H9 (cell line): Measurements from ENCODE around the gene TPSAB1. TPM values are rescaled to one million over a fixed set of nuclear protein-coding genes. Genes with fewer than 3 reads are reported as not detected.

Experiments
- DNase-seq: peaks from one replicate; pipeline ENCODE4 v3.0.0-alpha.2; 2017
- H2AFZ ChIP-seq: one replicate; pipeline ENCODE4 v1.6.1; 2013; ENCODE audit warnings: mild to moderate bottlenecking, low read length, control low read depth, moderate library complexity
- H2AK5ac ChIP-seq: 2 replicates; pipeline ENCODE4 v1.6.1; 2013; ENCODE audit warnings: low read length, control low read depth, mixed read lengths; ENCODE audit not compliant: insufficient read length
- H2BK120ac ChIP-seq: one replicate; pipeline ENCODE4 v1.6.1; 2013; ENCODE audit warnings: low read depth, mild to moderate bottlenecking, low read length, control low read depth, inconsistent platforms; ENCODE audit not compliant: poor library complexity, severe bottlenecking
- H2BK12ac ChIP-seq: 2 replicates; pipeline ENCODE4 v1.6.1; 2013; ENCODE audit warnings: low read length, control low read depth, mixed read lengths, low read depth; ENCODE audit not compliant: insufficient read length
- H2BK15ac ChIP-seq: 2 replicates; pipeline ENCODE4 v1.6.1; 2013; ENCODE audit warnings: low read depth, low read length, control low read depth
- H2BK20ac ChIP-seq: one replicate; pipeline ENCODE4 v1.6.1; 2013; ENCODE audit warnings: low read depth, mild to moderate bottlenecking, low read length, control low read depth, inconsistent platforms; ENCODE audit not compliant: poor library complexity, severe bottlenecking
- H2BK5ac ChIP-seq: 2 replicates; pipeline ENCODE4 v1.6.1; 2013; ENCODE audit warnings: low read length, control low read depth, mixed read lengths; ENCODE audit not compliant: insufficient read length
- H3K14ac ChIP-seq: 2 replicates; pipeline ENCODE4 v1.6.1; 2013; ENCODE audit warnings: low read length, control low read depth; ENCODE audit not compliant: insufficient read depth
- H3K18ac ChIP-seq: 2 replicates; pipeline ENCODE4 v1.6.1; 2013; ENCODE audit warnings: low read depth, mild to moderate bottlenecking, mixed read lengths, low read length, control low read depth; ENCODE audit not compliant: insufficient read length
- H3K23ac ChIP-seq: 2 replicates; pipeline ENCODE4 v1.6.1; 2013; ENCODE audit warnings: low read length, control low read depth, mixed read lengths, low read depth; ENCODE audit not compliant: insufficient read length
- H3K23me2 ChIP-seq: 2 replicates; pipeline ENCODE4 v1.6.1; 2013; ENCODE audit warnings: low read depth, mild to moderate bottlenecking, mixed read lengths, low read length, control low read depth; ENCODE audit not compliant: insufficient read length, poor library complexity, severe bottlenecking
- H3K27ac ChIP-seq: 2 replicates; pipeline ENCODE4 v1.5.1; 2013; ENCODE audit warnings: low read length, control low read depth, mixed read lengths, low read depth; ENCODE audit not compliant: insufficient read length
- H3K27me3 ChIP-seq: 2 replicates; pipeline ENCODE4 v1.6.1; 2013; ENCODE audit warnings: low read length, control low read depth, inconsistent platforms; ENCODE audit not compliant: insufficient read depth
- H3K4ac ChIP-seq: 2 replicates; pipeline ENCODE4 v1.6.1; 2013; ENCODE audit warnings: low read depth, mild to moderate bottlenecking, control low read depth, inconsistent platforms, low read length, moderate library complexity
- H3K4me1 ChIP-seq: 2 replicates; pipeline ENCODE4 v1.6.1; 2013; ENCODE audit warnings: low read length, control low read depth, inconsistent platforms; ENCODE audit not compliant: insufficient read depth
- H3K4me2 ChIP-seq: 2 replicates; pipeline ENCODE4 v1.6.1; 2013; ENCODE audit warnings: low read length, control low read depth, mixed read lengths; ENCODE audit not compliant: insufficient read length, insufficient read depth
- H3K56ac ChIP-seq: 2 replicates; pipeline ENCODE4 v1.6.1; 2013; ENCODE audit warnings: low read depth, mild to moderate bottlenecking, mixed read lengths, low read length, control low read depth; ENCODE audit not compliant: insufficient read length
- H3K79me1 ChIP-seq: 2 replicates; pipeline ENCODE4 v1.6.1; 2013; ENCODE audit warnings: low read depth, mild to moderate bottlenecking, moderate library complexity, low read length, control low read depth, inconsistent platforms; ENCODE audit not compliant: insufficient read depth, poor library complexity, severe bottlenecking
- H3K79me2 ChIP-seq: 2 replicates; pipeline ENCODE4 v1.6.1; 2013; ENCODE audit warnings: low read length, control low read depth, inconsistent platforms; ENCODE audit not compliant: insufficient read depth
- H3K9ac ChIP-seq: 2 replicates; pipeline ENCODE4 v1.6.1; 2013; ENCODE audit warnings: low read length, control low read depth, mixed read lengths; ENCODE audit not compliant: insufficient read length; ENCODE audit errors: extremely low read depth
- H3K9me3 ChIP-seq: one replicate; pipeline ENCODE4 v1.6.1; 2013; ENCODE audit warnings: low read depth, low read length, inconsistent platforms; ENCODE audit not compliant: control insufficient read depth
- H3T11ph ChIP-seq: one replicate; pipeline ENCODE4 v1.6.1; 2013; ENCODE audit warnings: mild to moderate bottlenecking, low read length, control low read depth, inconsistent platforms
- H4K20me1 ChIP-seq: one replicate; pipeline ENCODE4 v1.6.1; 2013; ENCODE audit not compliant: control insufficient read depth, insufficient read length, insufficient read depth
- H4K5ac ChIP-seq: 2 replicates; pipeline ENCODE4 v1.6.1; 2013; ENCODE audit warnings: low read depth, mild to moderate bottlenecking, mixed read lengths, low read length, control low read depth; ENCODE audit not compliant: insufficient read length
- H4K8ac ChIP-seq: replicated peaks from 2 replicates; pipeline ENCODE4 v1.6.1; 2013; ENCODE audit warnings: low read length, control low read depth, mixed read lengths, low read depth; ENCODE audit not compliant: insufficient read length
- H4K91ac ChIP-seq: 2 replicates; pipeline ENCODE4 v1.6.1; 2013; ENCODE audit warnings: low read depth, mild to moderate bottlenecking, moderate library complexity, mixed read lengths, low read length, control low read depth; ENCODE audit not compliant: insufficient read length
- H3K27ac Mint-ChIP-seq, 3 experiments: 2 replicates in 2 of 3; 3 replicates in 1 of 3; pipeline ENCODE4 v1.8.0; 2020 to 2021; ENCODE audit warnings: mixed read lengths in 3 of 3, mild to moderate bottlenecking in 1 of 3, moderate library complexity in 1 of 3
- H3K27me3 Mint-ChIP-seq: 2 replicates; pipeline ENCODE4 v1.8.0; 2021; ENCODE audit warnings: low read depth, mild to moderate bottlenecking, moderate library complexity, mixed read lengths
- H3K36me3 Mint-ChIP-seq, 3 experiments: 2 replicates in 2 of 3; 3 replicates in 1 of 3; pipeline ENCODE4 v1.8.0; 2020 to 2021; ENCODE audit warnings: low read depth in 3 of 3, mixed read lengths in 3 of 3; ENCODE audit not compliant: insufficient read depth in 1 of 3
- H3K4me1 Mint-ChIP-seq, 2 experiments: 2 replicates each; pipeline ENCODE4 v1.8.0; 2020; ENCODE audit warnings: mixed read lengths in 2 of 2
- H3K4me3 Mint-ChIP-seq, 2 experiments: 2 replicates in 1 of 2; 3 replicates in 1 of 2; pipeline ENCODE4 v1.8.0; 2020 to 2021; ENCODE audit warnings: mild to moderate bottlenecking in 2 of 2, mixed read lengths in 2 of 2, moderate library complexity in 1 of 2
- H3K9me3 Mint-ChIP-seq, 2 experiments: 2 replicates in 1 of 2; 3 replicates in 1 of 2; pipeline ENCODE4 v1.8.0; 2020; ENCODE audit warnings: mild to moderate bottlenecking in 2 of 2, mixed read lengths in 2 of 2, moderate library complexity in 1 of 2
- CTCF ChIP-seq: fragments of 200-600 bp; sonication (generic); conservative IDR thresholded peaks from 3 replicates; pipeline ENCODE4 v1.8.0; 2021; ENCODE audit warnings: antibody characterized with exemption, mild to moderate bottlenecking
- WGBS: extraction: QIAGEN DNeasy Blood & Tissue Kit; methylation state at CpG from one replicate; pipeline ENCODE4 v1.1.7; 2013; ENCODE audit warnings: missing lambda C conversion rate, low lambda C conversion rate, mixed read lengths; ENCODE audit not compliant: insufficient read length; ENCODE audit errors: extremely low coverage; 5-methylcytosine and 5-hydroxymethylcytosine counted together
- total RNA-seq: library from RNA; stranded (reverse); gene quantifications from 2 replicates; pipeline ENCODE4 v1.2.1, GENCODE V29; 2021

TPSAB1 gene
- total RNA-seq, 1 experiment from 2014 or later = not detected

GRCh38 chr16:1276580-1276878 lies 36.0 kb downstream of the TPSAB1 start:
- H3K9me3 ChIP-seq = no peaks in the 10 kb centered on the region
- H2AFZ ChIP-seq = no peak overlapping the region
- WGBS = no CpG with 5 or more reads among the region's 14 CpGs
- Mint-ChIP-seq H3K4me3 (no peak overlapping the region), H3K4me1 (peaks cover 5 to 12% of the 10 kb centered on the region in 2 experiments; a peak in 3 of 4 replicates), H3K9me3 (no peaks in the 10 kb centered on the region), H3K27me3 (peaks cover 37% of the 10 kb centered on the region), H3K36me3 (peaks cover 0 to 4% (median 0%) of the 10 kb centered on the region in 3 experiments; a peak in 2 of 7 replicates), H3K27ac (no peak overlapping the region)
- no peak overlapping the region for H4K91ac ChIP-seq
- H3K79me1 ChIP-seq = no peaks in the 10 kb centered on the region
- H4K20me1 ChIP-seq = no peaks in the 10 kb centered on the region
- H3K9ac ChIP-seq = no peak overlapping the region
- TF ChIP-seq CTCF = no peak
- H3K4me2 ChIP-seq = no peak overlapping the region
- H3K23ac ChIP-seq = no peak overlapping the region
- H3K27me3 ChIP-seq = no peaks in the 10 kb centered on the region
- H3K56ac ChIP-seq = no peak overlapping the region
- no peaks in the 10 kb centered on the region for H3K79me2 ChIP-seq
- no peak overlapping the region for H3K27ac ChIP-seq
- H3T11ph ChIP-seq = no peak overlapping the region
- no peak for DNase-seq
- no peaks in the 10 kb centered on the region for H3K23me2 ChIP-seq
- no peak overlapping the region for H2BK20ac ChIP-seq
- H2BK15ac ChIP-seq = no peak overlapping the region
- no peak overlapping the region for H4K5ac ChIP-seq
- no peak overlapping the region for H2BK5ac ChIP-seq
- H2AK5ac ChIP-seq = no peak overlapping the region
- H3K4me1 ChIP-seq = no peaks in the 10 kb centered on the region; the same call in 1 of the 2 replicates
- no peak overlapping the region for H2BK12ac ChIP-seq
- no peak overlapping the region for H2BK120ac ChIP-seq
- H3K14ac ChIP-seq = no peak overlapping the region
- H4K8ac ChIP-seq = no peak overlapping the region
- H3K18ac ChIP-seq = no peak overlapping the region
- H3K4ac ChIP-seq = no peak overlapping the region
